Heart left ventricle (tissue), 13 donors: ENCODE results near the gene LARP7.

Experiments
- POLR2A ChIP-seq, 2 donors: fragments of 450-650 bp; IDR thresholded peaks; one replicate each; pipeline ENCODE4 v1.6.1; 2017; ENCODE audit warnings: antibody characterized with exemption in 2 of 2, mild to moderate bottlenecking in 2 of 2, moderate library complexity in 2 of 2
- TF ChIP-seq, protein P1 (sequence below), 12 donors: fragments of 200-600 bp; sonication (generic) in 4 of 12; IDR thresholded peaks; one replicate each; pipeline versions ENCODE4 v1.5.0 to v1.8.0; 2018 to 2022; ENCODE audit warnings: antibody characterized with exemption in 12 of 12, mild to moderate bottlenecking in 5 of 12
- donor health status: ischemic (EF 13 %, LVEDD 7.1; RV severe dilation, severe dysfunction).
- donor health status: DM: no; HTN: yes; CAD: no.
- donor health status: DM: no; HTN: no; CAD: no.
- donor health status: ischemic (EF 25% LVEDD 6.9; RV normal size, moderate dysfunction).
- donor health status: ischemic (EF 25% LVEDD 5.7; RV mildly dilated, moderate dysfunction).
- donor health status: ischemic (EF 35%, LVEDD 5.7; RV mildly dilated, moderate dysfunction).
- donor health status: nonischemic (EF 11% LVEDD 7.7; RV severe dilation, severe dysfunction).
- donor health status: DM: yes; HTN: yes; CAD: no.
- donor health status: PGD.
- donor health status: ischemic (EF 29% LVEDD 5.4; RV normal size, mild dysfunction).
- donor health status: nonischemic (EF 23%, LVEDD 6.1; RV moderate dilation, normal function).

GRCh38 chr4:112604589-112604988, 32.4 kb upstream of the LARP7 start:
- TF ChIP-seq, protein P1, sequence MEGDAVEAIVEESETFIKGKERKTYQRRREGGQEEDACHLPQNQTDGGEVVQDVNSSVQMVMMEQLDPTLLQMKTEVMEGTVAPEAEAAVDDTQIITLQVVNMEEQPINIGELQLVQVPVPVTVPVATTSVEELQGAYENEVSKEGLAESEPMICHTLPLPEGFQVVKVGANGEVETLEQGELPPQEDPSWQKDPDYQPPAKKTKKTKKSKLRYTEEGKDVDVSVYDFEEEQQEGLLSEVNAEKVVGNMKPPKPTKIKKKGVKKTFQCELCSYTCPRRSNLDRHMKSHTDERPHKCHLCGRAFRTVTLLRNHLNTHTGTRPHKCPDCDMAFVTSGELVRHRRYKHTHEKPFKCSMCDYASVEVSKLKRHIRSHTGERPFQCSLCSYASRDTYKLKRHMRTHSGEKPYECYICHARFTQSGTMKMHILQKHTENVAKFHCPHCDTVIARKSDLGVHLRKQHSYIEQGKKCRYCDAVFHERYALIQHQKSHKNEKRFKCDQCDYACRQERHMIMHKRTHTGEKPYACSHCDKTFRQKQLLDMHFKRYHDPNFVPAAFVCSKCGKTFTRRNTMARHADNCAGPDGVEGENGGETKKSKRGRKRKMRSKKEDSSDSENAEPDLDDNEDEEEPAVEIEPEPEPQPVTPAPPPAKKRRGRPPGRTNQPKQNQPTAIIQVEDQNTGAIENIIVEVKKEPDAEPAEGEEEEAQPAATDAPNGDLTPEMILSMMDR (IDR thresholded peaks at IDR 0.05) = peak; percentile 22 to 72 (median 64)
- TF ChIP-seq POLR2A (IDR thresholded peaks at IDR 0.05) = no peak
